Cardiac muscle cell (in vitro differentiated cells and primary cell): Measurements from ENCODE around the gene CCDC183. TPM values are rescaled to one million over a fixed set of nuclear protein-coding genes. Genes with fewer than 3 reads are reported as not detected.

Experiments used
- DNase-seq, 2 donors: peaks; one replicate each; pipeline versions ENCODE4 v3.0.0 to v3.0.0-alpha.2; 2010 to 2017; ENCODE audit warnings: low read depth in 1 of 2, low spot score in 1 of 2
- H3K27ac ChIP-seq: fragments of 200-600 bp; sonication (generic); 2 replicates; pipeline ENCODE4 v1.5.1; 2016
- H3K27me3 ChIP-seq: fragments of 200-600 bp; sonication (generic); 2 replicates; pipeline ENCODE4 v1.6.0; 2016; ENCODE audit warnings: control low read depth
- H3K36me3 ChIP-seq: fragments of 200-600 bp; sonication (generic); 2 replicates; pipeline ENCODE4 v1.5.1; 2016; ENCODE audit warnings: control low read depth
- H3K4me1 ChIP-seq: fragments of 200-600 bp; sonication (generic); 2 replicates; pipeline ENCODE4 v1.8.1; 2017; ENCODE audit warnings: low read depth, mild to moderate bottlenecking, mixed run types
- H3K4me3 ChIP-seq: fragments of 200-600 bp; sonication (generic); 2 replicates; pipeline ENCODE4 v1.5.1; 2016; ENCODE audit warnings: mild to moderate bottlenecking
- H3K9me3 ChIP-seq: fragments of 200-600 bp; sonication (generic); 2 replicates; pipeline ENCODE4 v1.5.1; 2017; ENCODE audit warnings: low read depth, mild to moderate bottlenecking, control low read depth
- CTCF ChIP-seq: IDR thresholded peaks from 2 replicates; pipeline ENCODE4 v1.5.1; 2012; ENCODE audit warnings: low read depth, mild to moderate bottlenecking, low read length
- polyA plus RNA-seq: library from polyadenylated mRNA; unstranded; fragments of >200 nt; fragmentation: Nextera tagmentation; extraction: Ambion mirVana; gene quantifications from 2 replicates; pipeline ENCODE4 v1.2.1, GENCODE V29; 2016
- total RNA-seq: library from RNA; depleted of rRNA; stranded (reverse); fragments of >200 nt; gene quantifications from 2 replicates; pipeline ENCODE4 v1.2.3, GENCODE V29; 2016

CCDC183 gene
- total and polyA plus RNA-seq, 2 experiments from 2014 or later = 43.1 to 49.3 TPM

DNA sequence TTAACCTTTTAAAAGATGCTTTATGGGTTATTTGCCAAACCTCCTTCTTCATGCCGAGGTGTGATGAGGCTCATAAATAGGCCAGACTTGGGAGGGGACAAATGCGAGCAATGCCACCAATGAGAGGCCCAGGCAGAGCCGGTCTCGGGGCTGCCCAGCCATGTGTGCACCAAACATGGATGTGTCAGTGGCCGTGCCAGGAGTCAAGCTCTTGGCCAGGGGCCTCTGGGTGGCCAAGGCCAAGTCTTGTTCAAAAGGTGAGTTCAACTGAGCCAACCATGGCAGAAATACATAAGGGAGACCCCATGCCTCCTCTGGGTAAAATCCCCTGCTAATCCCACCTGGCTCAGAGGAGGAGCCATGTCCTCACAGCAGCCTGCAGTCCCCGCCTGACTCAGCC is 20.9 kb upstream of the CCDC183 start:
- Histone ChIP-seq H3K4me1 (no peaks in the 10 kb centered on the region), H3K4me3 (no peak overlapping the region), H3K27me3 (no peaks in the 10 kb centered on the region), H3K27ac (no peak overlapping the region), H3K9me3 (no peaks in the 10 kb centered on the region), H3K36me3 (no peaks in the 10 kb centered on the region)
- TF ChIP-seq CTCF = no peak
- no peak for DNase-seq

DNA sequence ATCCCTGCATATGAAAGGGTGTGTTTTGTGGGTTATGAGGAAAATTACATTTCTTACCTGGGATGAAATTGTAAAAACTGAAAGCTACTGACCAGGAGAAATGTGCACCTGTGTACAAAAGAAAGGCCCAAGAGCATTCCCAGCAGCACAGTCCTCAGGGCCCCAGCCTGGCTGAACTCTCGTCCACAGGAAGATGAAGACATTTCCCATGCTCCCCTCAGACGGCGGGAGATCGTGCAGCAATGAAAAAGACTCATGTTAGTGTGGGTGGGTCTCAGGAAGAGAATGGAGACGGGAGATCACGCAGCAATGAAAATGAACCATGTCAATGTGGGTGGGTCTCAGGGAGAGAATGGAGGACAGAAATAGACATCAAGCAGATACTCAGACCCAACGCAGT is 19.2 kb upstream of the CCDC183 start:
- no peaks in the 10 kb centered on the region for H3K9me3 ChIP-seq
- TF ChIP-seq CTCF = no peak
- no peaks in the 10 kb centered on the region for H3K27me3 ChIP-seq
- no peak overlapping the region for H3K27ac ChIP-seq
- no peaks in the 10 kb centered on the region for H3K4me1 ChIP-seq
- no peak overlapping the region for H3K4me3 ChIP-seq
- no peak for DNase-seq
- no peaks in the 10 kb centered on the region for H3K36me3 ChIP-seq

DNA sequence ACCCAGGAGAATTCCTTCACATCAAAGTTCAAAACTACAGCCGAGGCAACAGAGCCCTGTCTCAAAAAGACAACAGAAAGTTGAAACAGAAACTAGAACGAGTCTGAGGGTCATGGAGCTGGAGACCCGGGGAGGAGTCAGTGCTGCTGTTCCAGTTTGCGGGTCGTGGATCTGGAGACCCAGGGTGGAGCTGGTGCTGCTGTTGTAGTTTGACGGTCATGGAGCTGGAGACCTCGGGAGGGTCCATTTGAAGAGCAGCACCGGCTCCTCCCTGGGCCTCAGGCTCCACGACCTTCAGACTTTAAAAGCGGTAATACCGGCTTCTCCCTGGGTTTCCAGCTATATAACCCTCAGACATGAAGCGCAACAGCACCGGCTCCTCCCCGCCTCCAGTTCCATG is 18.8 kb upstream of the CCDC183 start:
- Histone ChIP-seq H3K36me3 (no peaks in the 10 kb centered on the region), H3K9me3 (no peaks in the 10 kb centered on the region), H3K27me3 (no peaks in the 10 kb centered on the region), H3K4me3 (no peak overlapping the region), H3K4me1 (no peaks in the 10 kb centered on the region), H3K27ac (no peak overlapping the region)
- DNase-seq = no peak
- TF ChIP-seq CTCF = no peak

DNA sequence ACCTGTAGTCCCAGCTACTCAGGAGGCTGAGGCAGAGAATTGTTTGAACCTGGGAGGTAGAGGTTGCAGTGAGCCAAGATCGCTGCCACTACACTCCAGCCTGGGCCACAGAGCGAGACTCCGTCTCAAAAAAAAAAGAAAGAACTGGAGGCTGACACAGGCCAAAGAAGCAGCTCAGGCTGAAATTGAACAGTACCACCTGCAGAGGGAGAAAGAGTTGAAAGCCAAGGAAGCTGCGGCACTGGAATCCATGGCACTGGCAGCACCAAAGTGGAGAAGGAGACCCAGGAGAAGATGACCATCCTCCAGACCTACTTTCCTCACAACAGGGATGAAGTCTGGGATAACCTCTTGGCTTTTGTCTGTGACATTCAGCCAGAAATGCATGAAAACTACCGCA is 16.3 kb upstream of the CCDC183 start:
- H3K4me3 ChIP-seq = no peak overlapping the region
- H3K9me3 ChIP-seq = no peaks in the 10 kb centered on the region
- no peaks in the 10 kb centered on the region for H3K36me3 ChIP-seq
- DNase-seq = no peak
- TF ChIP-seq CTCF = no peak
- no peak overlapping the region for H3K27ac ChIP-seq
- H3K27me3 ChIP-seq = no peaks in the 10 kb centered on the region
- H3K4me1 ChIP-seq = peaks cover 10% of the 10 kb centered on the region

GRCh38 chr9:136782452-136782851 is 13.7 kb upstream of the CCDC183 start:
- H3K9me3 ChIP-seq = no peaks in the 10 kb centered on the region
- TF ChIP-seq CTCF = no peak
- H3K27ac ChIP-seq = no peak overlapping the region
- no peak for DNase-seq
- H3K36me3 ChIP-seq = no peaks in the 10 kb centered on the region
- no peaks in the 10 kb centered on the region for H3K27me3 ChIP-seq
- no peak overlapping the region for H3K4me3 ChIP-seq
- H3K4me1 ChIP-seq = peaks cover 25% of the 10 kb centered on the region
